Fibroblast of skin of scalp (primary cell): ENCODE measurements around the gene RUFY4.
"Not testable (repeated sequence)": the region's sequence is repeated elsewhere in the genome, so short reads cannot be mapped to it uniquely, and the experiment has no call there.

Source experiments
- DNase-seq: peaks from one replicate; pipeline ENCODE4 v3.0.0-alpha.2; 2013

The RUFY4 gene

GRCh38 chr2:218089259-218089658 lies 20.2 kb downstream of the RUFY4 start:
- no peak for DNase-seq

- DNase-seq, result no peak
Observed at GRCh38 chr2:218091746-218092145, 22.7 kb downstream of the RUFY4 start.

GRCh38 chr2:218093879-218094278 lies 24.8 kb downstream of the RUFY4 start:
- DNase-seq, result no peak

DNA sequence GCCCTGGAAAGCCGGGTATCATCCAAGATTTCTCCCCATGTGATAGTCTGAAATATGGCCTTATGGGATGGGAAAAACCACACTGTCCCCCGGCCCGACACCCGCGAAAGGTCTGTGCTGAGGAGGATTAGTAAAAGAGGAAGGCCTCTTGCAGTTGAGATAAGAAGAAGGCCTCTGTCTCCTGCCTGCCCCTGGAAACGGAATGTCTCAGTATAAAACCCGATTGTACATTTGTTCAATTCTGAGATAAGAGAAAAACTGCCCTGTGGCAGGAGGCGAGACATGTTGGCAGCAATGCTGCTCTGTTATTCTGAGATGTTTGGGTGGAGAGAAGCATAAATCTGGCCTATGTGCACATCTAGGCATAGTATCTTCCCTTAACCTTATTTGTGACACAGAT lies 26.8 kb downstream of the RUFY4 start:
- no peak for DNase-seq

GRCh38 chr2:218097975-218098374 lies 28.9 kb downstream of the RUFY4 start:
- DNase-seq, result no peak

- not testable (repeated sequence) for DNase-seq
Observed at GRCh38 chr2:218108834-218109233, 39.8 kb downstream of the RUFY4 start.

- not testable (repeated sequence) for DNase-seq
Observed at GRCh38 chr2:218121789-218122188, 52.7 kb downstream of the RUFY4 start.

DNA sequence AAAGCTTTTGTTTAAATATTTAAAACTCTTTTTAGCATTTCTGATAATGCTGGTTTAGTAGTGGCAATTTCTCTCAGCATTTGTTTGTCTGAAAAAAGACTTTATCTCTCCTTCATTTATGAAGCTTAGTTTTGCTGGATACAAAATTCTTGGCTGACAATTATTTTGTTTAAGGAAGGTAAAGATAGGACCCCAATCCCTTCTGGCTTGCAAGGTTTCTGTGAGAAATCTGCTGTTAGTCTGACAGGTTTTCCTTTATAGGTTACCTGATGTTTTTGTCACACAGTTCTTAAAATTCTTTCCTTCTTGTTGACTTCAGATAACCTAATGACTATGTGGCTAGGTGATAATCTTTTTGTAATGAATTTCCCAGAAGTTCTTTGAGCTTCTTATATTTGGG lies 53.2 kb downstream of the RUFY4 start:
- not testable (repeated sequence) for DNase-seq

GRCh38 chr2:218123986-218124385 lies 54.9 kb downstream of the RUFY4 start:
- peak; percentile 9 for DNase-seq

GRCh38 chr2:218125095-218125494 lies 56.0 kb downstream of the RUFY4 start:
- DNase-seq, result no peak

GRCh38 chr2:218125626-218126080 lies 56.6 kb downstream of the RUFY4 start, which contains the start of gene CXCR2:
Gene CXCR2, plus strand, starts transcription at chr2:218126028. Its CDS starts 8,774 bp downstream, at chr2:218134802.
- no peak for DNase-seq

- no peak for DNase-seq
Observed at GRCh38 chr2:218127929-218128455, 58.9 kb downstream of the RUFY4 start.

GRCh38 chr2:218128781-218129457 lies 59.9 kb downstream of the RUFY4 start:
- no peak for DNase-seq

GRCh38 chr2:218129458-218130135 lies 60.5 kb downstream of the RUFY4 start:
- peak; percentile 4 for DNase-seq

DNA sequence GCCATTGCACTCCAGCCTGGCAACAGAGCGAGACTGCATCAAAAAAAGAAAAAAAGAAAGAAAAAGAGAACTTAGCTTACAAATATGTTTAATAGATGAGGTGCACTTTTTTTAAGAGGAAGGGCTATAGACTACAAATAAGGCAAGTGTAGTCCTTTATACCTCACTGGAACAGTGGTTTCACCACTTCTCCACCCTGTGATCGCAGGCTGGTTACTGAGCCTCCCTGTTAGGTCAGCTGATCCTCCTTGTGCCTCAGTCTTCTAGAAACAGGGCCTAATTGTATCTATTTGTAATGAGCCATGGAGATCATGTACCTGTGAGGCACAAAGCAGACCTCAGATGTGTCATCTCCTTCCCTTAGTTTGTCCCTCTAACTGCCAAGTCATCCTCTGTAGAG lies 61.3 kb downstream of the RUFY4 start:
- no peak for DNase-seq

GRCh38 chr2:218130822-218131221 lies 61.8 kb downstream of the RUFY4 start:
- no peak for DNase-seq

GRCh38 chr2:218137514-218137913 lies 68.5 kb downstream of the RUFY4 start:
- no peak for DNase-seq

DNA sequence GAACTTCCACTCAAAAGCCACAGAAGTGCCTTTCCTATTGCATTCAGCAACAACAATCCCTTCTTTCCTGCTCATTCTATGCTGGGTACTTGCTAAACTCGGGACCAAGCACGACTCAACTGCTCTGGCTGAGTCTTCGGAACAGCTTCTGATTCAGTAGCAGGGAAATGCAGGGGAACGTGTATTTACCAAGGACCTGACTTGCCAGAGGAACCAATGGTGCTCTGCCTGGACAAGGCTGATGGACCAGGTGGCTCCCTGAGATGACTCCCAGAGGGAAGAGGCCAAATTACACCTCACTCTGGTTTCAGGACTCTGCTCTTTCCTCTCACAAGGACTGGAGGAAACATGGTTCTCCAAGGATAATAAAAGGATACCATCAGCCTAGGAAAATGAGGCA lies 69.0 kb downstream of the RUFY4 start:
- DNase-seq, result no peak
